HEK293 (cell line): ENCODE measurements around the gene IRX6.

Source experiments
- CTCF ChIA-PET: fragments of 350-600 bp; formaldehyde crosslinking; extraction: SDS; loops from one replicate; lab custom pipeline; 2021; ENCODE audit warnings: antibody characterized with exemption; lab: Yijun Ruan, JAX
- POLR2A ChIA-PET: fragments of 300-600 bp; formaldehyde crosslinking; extraction: SDS; loops from one replicate; lab custom pipeline; 2020; ENCODE audit warnings: antibody characterized with exemption, inconsistent platforms; lab: Yijun Ruan, JAX
- H3K27ac ChIP-seq: fragments of 200-500 bp; sonication (Bioruptor generic); 2 replicates; pipeline ENCODE4 v1.5.1; 2014; ENCODE audit warnings: low read depth, low read length, control low read depth, inconsistent platforms; ENCODE audit errors: extremely low read depth
- H3K36me3 ChIP-seq, 2 experiments: fragments of 200-500 bp in 1 of 2; sonication (Bioruptor generic) in 1 of 2; 1 replicate in 1 of 2; 2 replicates in 1 of 2; pipeline ENCODE4 v1.5.1; 2014 to 2017; ENCODE audit warnings: inconsistent platforms in 2 of 2, low read length in 2 of 2; ENCODE audit not compliant: control insufficient read depth in 2 of 2, insufficient read depth in 1 of 2
- H3K4me1 ChIP-seq: fragments of 200-500 bp; sonication (Bioruptor generic); 2 replicates; pipeline ENCODE4 v1.5.1; 2014; ENCODE audit warnings: mild to moderate bottlenecking, low read length, inconsistent platforms; ENCODE audit not compliant: control insufficient read depth, insufficient read depth
- H3K4me3 ChIP-seq: 2 replicates; pipeline ENCODE4 v1.5.1; 2011; ENCODE audit warnings: low read depth, mild to moderate bottlenecking, control low read depth, low read length, moderate library complexity
- H3K9me3 ChIP-seq: fragments of 200-500 bp; sonication (Bioruptor generic); 2 replicates; pipeline ENCODE4 v1.5.1; 2014; ENCODE audit warnings: low read depth, low read length, inconsistent platforms; ENCODE audit not compliant: control insufficient read depth, insufficient read depth
- FEZF1 ChIP-seq: fragments of 450-650 bp; formaldehyde crosslinking; IDR thresholded peaks from 2 replicates; pipeline ENCODE4 v1.5.1; 2016; ENCODE audit warnings: missing biosample characterization, missing genetic modification characterization
- HOXD13 ChIP-seq: sonication (generic); formaldehyde crosslinking; IDR thresholded peaks from 2 replicates; pipeline ENCODE4 v1.8.0; 2022; ENCODE audit warnings: missing genetic modification reagents, borderline replicate concordance
- KLF16 ChIP-seq: fragments of 450-650 bp; formaldehyde crosslinking; IDR thresholded peaks from 2 replicates; pipeline ENCODE4 v1.5.1; 2017; ENCODE audit warnings: missing biosample characterization, missing genetic modification characterization
- KLF9 ChIP-seq: fragments of 450-650 bp; formaldehyde crosslinking; IDR thresholded peaks from 2 replicates; pipeline ENCODE4 v1.5.1; 2016; ENCODE audit warnings: missing biosample characterization, missing genetic modification characterization, low read depth
- MYNN ChIP-seq: fragments of 450-650 bp; formaldehyde crosslinking; IDR thresholded peaks from 2 replicates; pipeline ENCODE4 v1.5.1; 2016; ENCODE audit warnings: missing biosample characterization, missing genetic modification characterization, borderline replicate concordance
- OVOL3 ChIP-seq: fragments of 450-650 bp; formaldehyde crosslinking; IDR thresholded peaks from 2 replicates; pipeline ENCODE4 v1.5.1; 2016; ENCODE audit warnings: missing biosample characterization, missing genetic modification characterization
- SETDB1 ChIP-seq: IDR thresholded peaks from one replicate; pipeline ENCODE4 v1.6.1; 2017; ENCODE audit warnings: mild to moderate bottlenecking, low read length, moderate library complexity, mixed read lengths; ENCODE audit not compliant: insufficient read length
- WT1 ChIP-seq: fragments of 450-650 bp; formaldehyde crosslinking; IDR thresholded peaks from 2 replicates; pipeline ENCODE4 v1.5.1; 2016; ENCODE audit warnings: missing biosample characterization, missing genetic modification characterization
- ZBTB20 ChIP-seq: fragments of 450-650 bp; formaldehyde crosslinking; IDR thresholded peaks from 2 replicates; pipeline ENCODE4 v1.5.1; 2016; ENCODE audit warnings: missing biosample characterization, missing genetic modification characterization
- ZFP3 ChIP-seq: fragments of 450-650 bp; formaldehyde crosslinking; IDR thresholded peaks from 2 replicates; pipeline ENCODE4 v1.5.1; 2016; ENCODE audit warnings: low read depth, missing biosample characterization, missing genetic modification characterization
- ZFP41 ChIP-seq: fragments of 450-650 bp; formaldehyde crosslinking; IDR thresholded peaks from 2 replicates; pipeline ENCODE4 v1.5.1; 2016; ENCODE audit warnings: missing biosample characterization, missing genetic modification characterization, borderline replicate concordance
- ZFP69B ChIP-seq: fragments of 450-650 bp; formaldehyde crosslinking; IDR thresholded peaks from 2 replicates; pipeline ENCODE4 v1.5.1; 2016; ENCODE audit warnings: missing biosample characterization, missing genetic modification characterization
- ZNF174 ChIP-seq: fragments of 450-650 bp; formaldehyde crosslinking; IDR thresholded peaks from 2 replicates; pipeline ENCODE4 v1.5.0; 2017; ENCODE audit warnings: missing biosample characterization, mild to moderate bottlenecking, missing genetic modification characterization
- ZNF239 ChIP-seq: fragments of 450-650 bp; formaldehyde crosslinking; IDR thresholded peaks from 2 replicates; pipeline ENCODE4 v1.5.1; 2016; ENCODE audit warnings: missing biosample characterization, missing genetic modification characterization
- ZNF335 ChIP-seq: fragments of 450-650 bp; formaldehyde crosslinking; conservative IDR thresholded peaks from 2 replicates; pipeline ENCODE4 v1.5.1; 2016; ENCODE audit warnings: missing biosample characterization, missing genetic modification characterization
- ZNF37A ChIP-seq: fragments of 450-650 bp; IDR thresholded peaks from 2 replicates; pipeline ENCODE4 v1.5.1; 2018; ENCODE audit warnings: missing biosample characterization, missing genetic modification characterization
- ZNF529 ChIP-seq: fragments of 450-650 bp; formaldehyde crosslinking; IDR thresholded peaks from 2 replicates; pipeline ENCODE4 v1.5.1; 2017; ENCODE audit warnings: missing genetic modification characterization, missing biosample characterization; ENCODE audit not compliant: insufficient replicate concordance
- ZNF621 ChIP-seq: fragments of 450-650 bp; formaldehyde crosslinking; IDR thresholded peaks from 2 replicates; pipeline ENCODE4 v1.5.1; 2017; ENCODE audit warnings: missing biosample characterization, missing genetic modification characterization
- ZNF658 ChIP-seq: fragments of 450-650 bp; formaldehyde crosslinking; IDR thresholded peaks from 2 replicates; pipeline ENCODE4; 2016; ENCODE audit warnings: missing biosample characterization, missing genetic modification characterization
- ZNF664 ChIP-seq: fragments of 450-650 bp; formaldehyde crosslinking; IDR thresholded peaks from 2 replicates; pipeline ENCODE4 v1.5.1; 2016; ENCODE audit warnings: missing biosample characterization, missing genetic modification characterization
- ZNF843 ChIP-seq: fragments of 450-650 bp; formaldehyde crosslinking; IDR thresholded peaks from 2 replicates; pipeline ENCODE4 v1.5.1; 2016; ENCODE audit warnings: missing biosample characterization, missing genetic modification characterization
- ZSCAN16 ChIP-seq: fragments of 450-650 bp; formaldehyde crosslinking; IDR thresholded peaks from 2 replicates; pipeline ENCODE4 v1.5.1; 2016; ENCODE audit warnings: missing biosample characterization, missing genetic modification characterization
- TF ChIP-seq, protein P1 (sequence below): fragments of 450-650 bp; formaldehyde crosslinking; IDR thresholded peaks from 2 replicates; pipeline ENCODE4 v1.5.1; 2017; ENCODE audit warnings: missing biosample characterization, missing genetic modification characterization
- TF ChIP-seq, protein P2 (sequence below): fragments of 450-650 bp; formaldehyde crosslinking; IDR thresholded peaks from 2 replicates; pipeline ENCODE4 v1.5.1; 2016; ENCODE audit warnings: missing biosample characterization, missing genetic modification characterization
- TF ChIP-seq, protein P3 (sequence below): fragments of 450-650 bp; formaldehyde crosslinking; IDR thresholded peaks from 2 replicates; pipeline ENCODE4 v1.5.1; 2017; ENCODE audit warnings: missing biosample characterization, missing genetic modification characterization
- TF ChIP-seq, protein P4 (sequence below): fragments of 450-650 bp; formaldehyde crosslinking; IDR thresholded peaks from 2 replicates; pipeline ENCODE4 v1.5.1; 2017; ENCODE audit warnings: missing biosample characterization, missing genetic modification characterization

IRX6 gene

DNA sequence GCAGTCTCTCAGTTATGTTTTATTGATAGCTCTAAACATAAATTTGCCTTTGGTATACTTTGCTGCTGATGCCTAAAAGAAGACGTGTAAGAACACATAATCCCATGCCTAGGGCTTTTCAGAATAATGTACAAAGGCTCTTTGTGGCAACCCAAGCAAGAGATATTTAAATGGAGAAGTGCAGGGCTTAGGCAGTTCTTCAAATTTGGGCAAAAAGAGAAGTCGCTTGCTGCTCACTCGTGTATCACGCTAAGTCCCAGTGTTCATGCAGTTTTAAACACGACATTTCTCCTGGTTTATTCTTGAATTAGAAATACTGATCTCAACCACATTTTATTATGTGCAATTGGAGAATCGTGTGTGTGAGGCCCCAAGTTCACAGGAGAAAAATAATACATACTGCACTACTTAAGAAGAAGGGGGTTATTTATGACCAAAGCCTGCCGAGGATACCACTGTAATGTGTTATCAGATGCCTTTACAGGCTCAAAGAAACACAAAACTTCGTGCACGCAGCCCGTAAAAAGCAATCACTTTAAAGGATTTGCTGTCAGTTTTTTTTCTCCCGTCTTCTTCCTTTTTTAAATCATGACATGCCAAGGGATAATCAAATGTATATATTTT lies 22.5 kb upstream of the IRX6 start:
- ChIA-PET POLR2A (no interaction called here), CTCF (interaction anchor here (0.7 kb wide), 1 partner anchor 8 kb away, joined by 3 read pairs; no protein-coding TSS in a partner anchor)
- Histone ChIP-seq H3K4me1 (no peaks in the 10 kb centered on the region), H3K27ac (no peak overlapping the region), H3K9me3 (no peaks in the 10 kb centered on the region)
- TF ChIP-seq OVOL3 (no peak), ZNF174 (tag by site-specific recombination) (no peak), ZNF335 (tag by site-specific recombination) (peak; percentile 38; the same call in 1 of the 2 replicates), ZSCAN16 (tag by site-specific recombination) (no peak), ZNF621 (tag by site-specific recombination) (no peak), ZNF529 (no peak), MYNN (no peak), ZNF843 (tag by site-specific recombination) (peak; percentile 34; the same call in 1 of the 2 replicates), ZBTB20 (tag by site-specific recombination) (peak; percentile 31; the same call in 1 of the 2 replicates), ZNF664 (tag by site-specific recombination) (no peak), FEZF1 (tag by site-specific recombination) (peak; percentile 20; the same call in 1 of the 2 replicates), ZNF239 (tag by site-specific recombination) (no peak), ZNF37A (tag by site-specific recombination) (no peak), KLF16 (no peak), KLF9 (tag by site-specific recombination) (no peak), ZFP3 (tag by site-specific recombination) (no peak), ZFP41 (no peak), ZFP69B (no peak), ZNF658 (tag by site-specific recombination) (no peak), WT1 (tag by site-specific recombination) (no peak), SETDB1 (no peak)
- TF ChIP-seq, protein P1, sequence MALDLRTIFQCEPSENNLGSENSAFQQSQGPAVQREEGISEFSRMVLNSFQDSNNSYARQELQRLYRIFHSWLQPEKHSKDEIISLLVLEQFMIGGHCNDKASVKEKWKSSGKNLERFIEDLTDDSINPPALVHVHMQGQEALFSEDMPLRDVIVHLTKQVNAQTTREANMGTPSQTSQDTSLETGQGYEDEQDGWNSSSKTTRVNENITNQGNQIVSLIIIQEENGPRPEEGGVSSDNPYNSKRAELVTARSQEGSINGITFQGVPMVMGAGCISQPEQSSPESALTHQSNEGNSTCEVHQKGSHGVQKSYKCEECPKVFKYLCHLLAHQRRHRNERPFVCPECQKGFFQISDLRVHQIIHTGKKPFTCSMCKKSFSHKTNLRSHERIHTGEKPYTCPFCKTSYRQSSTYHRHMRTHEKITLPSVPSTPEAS (tag by site-specific recombination) = no peak
- TF ChIP-seq, protein P2, sequence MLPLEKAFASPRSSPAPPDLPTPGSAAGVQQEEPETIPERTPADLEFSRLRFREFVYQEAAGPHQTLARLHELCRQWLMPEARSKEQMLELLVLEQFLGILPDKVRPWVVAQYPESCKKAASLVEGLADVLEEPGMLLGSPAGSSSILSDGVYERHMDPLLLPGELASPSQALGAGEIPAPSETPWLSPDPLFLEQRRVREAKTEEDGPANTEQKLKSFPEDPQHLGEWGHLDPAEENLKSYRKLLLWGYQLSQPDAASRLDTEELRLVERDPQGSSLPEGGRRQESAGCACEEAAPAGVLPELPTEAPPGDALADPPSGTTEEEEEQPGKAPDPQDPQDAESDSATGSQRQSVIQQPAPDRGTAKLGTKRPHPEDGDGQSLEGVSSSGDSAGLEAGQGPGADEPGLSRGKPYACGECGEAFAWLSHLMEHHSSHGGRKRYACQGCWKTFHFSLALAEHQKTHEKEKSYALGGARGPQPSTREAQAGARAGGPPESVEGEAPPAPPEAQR (tag by site-specific recombination) = no peak
- TF ChIP-seq, protein P3, sequence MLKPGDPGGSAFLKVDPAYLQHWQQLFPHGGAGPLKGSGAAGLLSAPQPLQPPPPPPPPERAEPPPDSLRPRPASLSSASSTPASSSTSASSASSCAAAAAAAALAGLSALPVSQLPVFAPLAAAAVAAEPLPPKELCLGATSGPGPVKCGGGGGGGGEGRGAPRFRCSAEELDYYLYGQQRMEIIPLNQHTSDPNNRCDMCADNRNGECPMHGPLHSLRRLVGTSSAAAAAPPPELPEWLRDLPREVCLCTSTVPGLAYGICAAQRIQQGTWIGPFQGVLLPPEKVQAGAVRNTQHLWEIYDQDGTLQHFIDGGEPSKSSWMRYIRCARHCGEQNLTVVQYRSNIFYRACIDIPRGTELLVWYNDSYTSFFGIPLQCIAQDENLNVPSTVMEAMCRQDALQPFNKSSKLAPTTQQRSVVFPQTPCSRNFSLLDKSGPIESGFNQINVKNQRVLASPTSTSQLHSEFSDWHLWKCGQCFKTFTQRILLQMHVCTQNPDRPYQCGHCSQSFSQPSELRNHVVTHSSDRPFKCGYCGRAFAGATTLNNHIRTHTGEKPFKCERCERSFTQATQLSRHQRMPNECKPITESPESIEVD = peak; percentile 81
- TF ChIP-seq, all 188 proteins: peak for 5
- H3K36me3 ChIP-seq = no peaks in the 10 kb centered on the region
- H3K4me3 ChIP-seq = no peak overlapping the region

DNA sequence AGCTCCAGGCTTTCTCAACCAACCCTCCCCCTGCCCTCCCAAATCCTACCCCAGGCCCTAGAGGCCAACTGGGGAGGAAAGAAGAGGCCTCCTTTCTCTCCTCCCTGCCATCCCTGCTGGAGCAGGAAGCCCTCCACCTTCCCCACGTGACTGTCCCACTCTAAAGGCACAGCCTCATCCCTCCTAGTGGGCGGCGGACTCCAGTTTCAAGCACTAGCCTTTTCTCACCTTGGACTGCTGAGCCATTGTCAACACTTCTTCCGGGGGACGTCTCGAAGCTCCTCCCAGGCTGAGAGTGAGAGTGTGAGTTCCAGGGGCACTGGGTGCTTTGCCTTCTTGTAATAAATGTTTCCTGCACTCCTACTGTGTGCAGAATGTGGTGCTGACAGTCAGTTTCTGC lies 21.4 kb upstream of the IRX6 start:
- TF ChIP-seq, protein P4, sequence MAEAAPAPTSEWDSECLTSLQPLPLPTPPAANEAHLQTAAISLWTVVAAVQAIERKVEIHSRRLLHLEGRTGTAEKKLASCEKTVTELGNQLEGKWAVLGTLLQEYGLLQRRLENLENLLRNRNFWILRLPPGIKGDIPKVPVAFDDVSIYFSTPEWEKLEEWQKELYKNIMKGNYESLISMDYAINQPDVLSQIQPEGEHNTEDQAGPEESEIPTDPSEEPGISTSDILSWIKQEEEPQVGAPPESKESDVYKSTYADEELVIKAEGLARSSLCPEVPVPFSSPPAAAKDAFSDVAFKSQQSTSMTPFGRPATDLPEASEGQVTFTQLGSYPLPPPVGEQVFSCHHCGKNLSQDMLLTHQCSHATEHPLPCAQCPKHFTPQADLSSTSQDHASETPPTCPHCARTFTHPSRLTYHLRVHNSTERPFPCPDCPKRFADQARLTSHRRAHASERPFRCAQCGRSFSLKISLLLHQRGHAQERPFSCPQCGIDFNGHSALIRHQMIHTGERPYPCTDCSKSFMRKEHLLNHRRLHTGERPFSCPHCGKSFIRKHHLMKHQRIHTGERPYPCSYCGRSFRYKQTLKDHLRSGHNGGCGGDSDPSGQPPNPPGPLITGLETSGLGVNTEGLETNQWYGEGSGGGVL (tag by site-specific recombination) = peak; percentile 41; the same call in 1 of the 2 replicates
- TF ChIP-seq HOXD13 (CRISPR knock-in tag) = no peak
- H3K9me3 ChIP-seq = no peaks in the 10 kb centered on the region
- H3K4me1 ChIP-seq = no peaks in the 10 kb centered on the region
- no peak overlapping the region for H3K27ac ChIP-seq
- ChIA-PET CTCF (no interaction called here), POLR2A (no interaction called here)
- H3K4me3 ChIP-seq = no peak overlapping the region
- no peaks in the 10 kb centered on the region for H3K36me3 ChIP-seq
